Mucosa of rectum (tissue), 2 donors: Measurements from ENCODE around the gene ADPRH.

Experiments
- H3K27ac ChIP-seq, 2 donors: one replicate each; pipeline ENCODE4 v1.7.0; 2013; ENCODE audit warnings: inconsistent platforms in 2 of 2, low read depth in 2 of 2, low read length in 2 of 2
- H3K27me3 ChIP-seq, 2 donors: one replicate each; pipeline ENCODE4 v1.7.0; 2013; ENCODE audit warnings: low read length in 2 of 2; ENCODE audit not compliant: control insufficient read depth in 2 of 2, insufficient read depth in 2 of 2
- H3K36me3 ChIP-seq, 2 donors: one replicate each; pipeline ENCODE4 v1.7.0; 2013; ENCODE audit warnings: low read length in 2 of 2; ENCODE audit not compliant: control insufficient read depth in 2 of 2, insufficient read depth in 2 of 2
- H3K4me1 ChIP-seq, 2 donors: one replicate each; pipeline ENCODE4 v1.7.0; 2013; ENCODE audit warnings: low read length in 2 of 2, mild to moderate bottlenecking in 1 of 2; ENCODE audit not compliant: control insufficient read depth in 2 of 2, insufficient read depth in 2 of 2
- H3K4me3 ChIP-seq, 2 donors: one replicate each; pipeline ENCODE4 v1.7.0; 2013; ENCODE audit warnings: low read length in 2 of 2
- H3K9ac ChIP-seq, 2 donors: one replicate each; pipeline ENCODE4 v1.7.0; 2013; ENCODE audit warnings: low read length in 2 of 2, low read depth in 1 of 2, mild to moderate bottlenecking in 1 of 2
- H3K9me3 ChIP-seq, 2 donors: one replicate each; pipeline ENCODE4 v1.7.0; 2013; ENCODE audit warnings: low read length in 2 of 2; ENCODE audit not compliant: control insufficient read depth in 2 of 2
- donor health status: healthy.
- donor health status: Normal muscosa, but diverticular disease.

Gene ADPRH

GRCh38 chr3:119580067-119580760 is 922 bp downstream of the ADPRH start:
- peak overlapping the region; percentile 81 to 84 for H3K9ac ChIP-seq
- peak overlapping the region; percentile 67 to 76 for H3K4me3 ChIP-seq
- peak overlapping the region; percentile 82 for H3K27ac ChIP-seq
- no peaks in the 10 kb centered on the region for H3K27me3 ChIP-seq
- no peaks in the 10 kb centered on the region for H3K36me3 ChIP-seq
- H3K9me3 ChIP-seq: no peaks in the 10 kb centered on the region
- H3K4me1 ChIP-seq: peaks cover 2 to 4% of the 10 kb centered on the region in 2 donors

GRCh38 chr3:119582178-119582577 is 2.9 kb downstream of the ADPRH start:
- Histone ChIP-seq H3K27ac (no peak overlapping the region), H3K9me3 (no peaks in the 10 kb centered on the region), H3K4me1 (peaks cover 2 to 4% of the 10 kb centered on the region in 2 donors), H3K9ac (no peak overlapping the region), H3K4me3 (no peak overlapping the region), H3K27me3 (no peaks in the 10 kb centered on the region), H3K36me3 (no peaks in the 10 kb centered on the region)

- peaks cover 0 to 2% of the 10 kb centered on the region in 2 donors for H3K9me3 ChIP-seq
- no peak overlapping the region for H3K4me3 ChIP-seq
- H3K4me1 ChIP-seq: peaks cover 0 to 5% of the 10 kb centered on the region in 2 donors
- H3K36me3 ChIP-seq: no peaks in the 10 kb centered on the region
- no peak overlapping the region for H3K9ac ChIP-seq
- no peak overlapping the region for H3K27ac ChIP-seq
- no peaks in the 10 kb centered on the region for H3K27me3 ChIP-seq
These were observed 5.9 kb downstream of the ADPRH start for GRCh38 chr3:119585208-119585607.

GRCh38 chr3:119585856-119586570 is 6.7 kb downstream of the ADPRH start:
- no peak overlapping the region for H3K4me3 ChIP-seq
- H3K36me3 ChIP-seq: no peaks in the 10 kb centered on the region
- no peak overlapping the region for H3K9ac ChIP-seq
- no peak overlapping the region for H3K27ac ChIP-seq
- H3K9me3 ChIP-seq: peaks cover 0 to 2% of the 10 kb centered on the region in 2 donors
- no peaks in the 10 kb centered on the region for H3K27me3 ChIP-seq
- H3K4me1 ChIP-seq: peaks cover 0 to 5% of the 10 kb centered on the region in 2 donors

GRCh38 chr3:119586733-119587172 is 7.5 kb downstream of the ADPRH start:
- Histone ChIP-seq H3K4me1 (peaks cover 0 to 5% of the 10 kb centered on the region in 2 donors), H3K36me3 (no peaks in the 10 kb centered on the region), H3K9me3 (peaks cover 0 to 2% of the 10 kb centered on the region in 2 donors), H3K27me3 (no peaks in the 10 kb centered on the region), H3K4me3 (no peak overlapping the region), H3K27ac (no peak overlapping the region), H3K9ac (no peak overlapping the region)

GRCh38 chr3:119588112-119588511 is 8.8 kb downstream of the ADPRH start:
- no peak overlapping the region for H3K4me3 ChIP-seq
- H3K36me3 ChIP-seq: no peaks in the 10 kb centered on the region
- H3K9me3 ChIP-seq: peaks cover 0 to 2% of the 10 kb centered on the region in 2 donors
- H3K27me3 ChIP-seq: no peaks in the 10 kb centered on the region
- no peak overlapping the region for H3K9ac ChIP-seq
- peaks cover 0 to 5% of the 10 kb centered on the region in 2 donors for H3K4me1 ChIP-seq
- no peak overlapping the region for H3K27ac ChIP-seq

GRCh38 chr3:119589102-119589773 is 9.9 kb downstream of the ADPRH start:
- no peak overlapping the region for H3K27ac ChIP-seq
- no peak overlapping the region for H3K9ac ChIP-seq
- H3K4me1 ChIP-seq: peaks cover 0 to 5% of the 10 kb centered on the region in 2 donors
- H3K27me3 ChIP-seq: no peaks in the 10 kb centered on the region
- H3K4me3 ChIP-seq: no peak overlapping the region
- no peaks in the 10 kb centered on the region for H3K36me3 ChIP-seq
- H3K9me3 ChIP-seq: peaks cover 0 to 2% of the 10 kb centered on the region in 2 donors

GRCh38 chr3:119590706-119591105 is 11.4 kb downstream of the ADPRH start:
- peaks cover 0 to 2% of the 10 kb centered on the region in 2 donors for H3K9me3 ChIP-seq
- no peak overlapping the region for H3K9ac ChIP-seq
- H3K4me3 ChIP-seq: no peak overlapping the region
- no peak overlapping the region for H3K27ac ChIP-seq
- H3K36me3 ChIP-seq: no peaks in the 10 kb centered on the region
- peaks cover 0 to 5% of the 10 kb centered on the region in 2 donors for H3K4me1 ChIP-seq
- no peaks in the 10 kb centered on the region for H3K27me3 ChIP-seq

GRCh38 chr3:119592861-119593260 is 13.6 kb downstream of the ADPRH start:
- Histone ChIP-seq H3K27me3 (no peaks in the 10 kb centered on the region), H3K4me3 (no peak overlapping the region), H3K9me3 (peaks cover 0 to 2% of the 10 kb centered on the region in 2 donors), H3K27ac (no peak overlapping the region), H3K36me3 (no peaks in the 10 kb centered on the region), H3K9ac (no peak overlapping the region), H3K4me1 (peaks cover 0 to 7% of the 10 kb centered on the region in 2 donors)

- H3K9me3 ChIP-seq: peaks cover 0 to 2% of the 10 kb centered on the region in 2 donors
- no peaks in the 10 kb centered on the region for H3K36me3 ChIP-seq
- H3K9ac ChIP-seq: no peak overlapping the region
- peaks cover 0 to 3% of the 10 kb centered on the region in 2 donors for H3K4me1 ChIP-seq
- H3K27ac ChIP-seq: no peak overlapping the region
- no peak overlapping the region for H3K4me3 ChIP-seq
- no peaks in the 10 kb centered on the region for H3K27me3 ChIP-seq
These were observed 14.8 kb downstream of the ADPRH start for GRCh38 chr3:119594066-119594465.
